Amniotic epithelial cell (primary cell): ENCODE measurements around the gene ZNF487.

Experiments
- DNase-seq: peaks from one replicate; pipeline ENCODE4 v3.0.0-alpha.2; 2010; ENCODE audit warnings: low read depth

Gene ZNF487

DNA sequence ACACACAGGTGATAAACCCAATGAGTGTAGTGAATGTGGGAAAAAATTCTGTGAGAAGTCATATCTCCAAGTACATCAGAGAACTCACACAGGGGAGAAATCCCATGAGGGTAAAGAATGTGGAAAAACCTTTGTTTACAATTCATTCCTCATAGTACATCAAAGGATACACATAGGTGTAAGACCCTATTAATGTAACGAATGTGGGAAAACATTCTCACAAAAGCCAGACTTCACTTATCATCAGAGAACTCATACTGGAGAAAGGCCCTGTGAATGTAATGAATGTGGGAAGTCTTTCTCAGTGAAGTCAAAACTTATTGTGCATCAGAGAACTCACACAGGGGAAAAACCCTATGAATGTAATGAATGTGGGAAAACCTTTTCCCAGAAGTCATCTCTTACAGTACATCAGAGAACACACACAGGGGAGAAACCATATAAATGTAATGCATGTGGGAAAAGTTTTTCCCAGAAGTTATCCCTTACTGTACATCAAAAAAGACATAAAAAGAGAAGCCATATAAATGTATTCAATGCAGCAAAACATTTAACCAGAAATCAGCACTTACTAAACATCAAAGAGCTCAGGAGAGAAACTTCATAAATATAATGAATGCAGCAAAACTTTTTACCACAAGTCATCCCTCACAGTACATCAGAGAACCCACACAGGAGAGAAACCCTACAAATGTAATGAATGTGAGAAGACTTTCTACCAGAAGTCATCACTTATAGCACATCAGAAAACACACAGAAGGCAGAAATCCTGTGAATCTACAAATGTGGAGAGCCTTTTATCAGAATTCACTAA lies 87.7 kb downstream of the ZNF487 start:
- peak; percentile 1 for DNase-seq
